T-helper 1 cell (primary cell): ENCODE results near the gene WRAP53.
A peak's percentile ranks its signal among the peaks of the same experiment; 100 is the strongest.

Experiments used
- DNase-seq, 5 donors: peaks; one replicate each; pipeline ENCODE4 v3.0.0-alpha.2; 2012 to 2020

The WRAP53 gene

DNA sequence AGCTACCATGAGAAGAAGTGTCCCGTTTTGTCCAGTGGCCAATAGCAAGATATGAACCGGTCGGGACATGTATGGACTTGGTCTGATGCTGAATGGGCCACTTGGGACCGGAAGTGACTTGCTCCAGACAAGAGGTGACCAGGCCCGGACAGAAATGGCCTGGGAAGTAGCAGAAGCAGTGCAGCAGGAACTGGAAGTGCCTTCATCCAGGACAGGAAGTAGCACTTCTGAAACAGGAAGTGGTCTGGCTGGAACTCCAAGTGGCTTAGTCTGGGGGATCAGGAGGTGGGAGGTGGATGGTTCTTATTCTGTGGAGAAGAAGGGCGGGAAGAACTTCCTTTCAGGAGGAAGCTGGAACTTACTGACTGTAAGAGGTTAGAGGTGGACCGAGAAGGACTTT lies 22.0 kb downstream of the WRAP53 start:
- no peak for DNase-seq

DNA sequence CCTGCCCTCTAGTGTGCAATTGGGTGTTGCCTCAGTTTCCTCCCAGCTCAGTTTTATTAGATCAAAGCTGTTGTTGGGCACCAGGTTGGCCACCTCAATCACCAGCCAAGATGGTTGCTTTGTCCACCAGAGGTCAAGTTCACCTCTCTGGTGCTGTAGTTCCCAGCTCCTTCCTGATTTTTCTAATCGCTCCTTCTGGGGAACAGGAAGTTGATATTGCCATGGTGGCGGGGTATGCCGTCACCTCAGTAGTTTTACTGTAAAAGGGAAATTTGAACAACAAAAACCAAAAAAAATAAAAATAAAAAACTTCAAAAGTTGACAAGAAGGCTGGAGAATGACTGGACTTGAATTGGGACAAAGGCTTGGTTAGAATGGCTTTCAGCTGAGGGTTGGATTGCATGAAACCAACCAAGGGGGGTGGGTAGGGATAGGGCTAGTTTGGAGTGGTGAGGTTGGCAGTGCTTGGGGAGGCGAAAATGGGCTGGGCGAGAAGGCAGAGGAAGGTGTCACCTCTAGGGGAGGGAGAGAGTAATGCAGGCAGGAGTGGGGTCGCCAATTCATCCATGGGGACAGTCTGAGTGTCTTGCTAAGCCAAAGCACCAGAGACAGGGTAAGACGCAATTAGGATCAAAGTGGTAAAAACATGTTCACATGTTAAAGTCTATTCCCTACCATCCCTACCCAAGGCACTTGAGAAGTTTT lies 22.9 kb downstream of the WRAP53 start:
- DNase-seq = no peak

DNA sequence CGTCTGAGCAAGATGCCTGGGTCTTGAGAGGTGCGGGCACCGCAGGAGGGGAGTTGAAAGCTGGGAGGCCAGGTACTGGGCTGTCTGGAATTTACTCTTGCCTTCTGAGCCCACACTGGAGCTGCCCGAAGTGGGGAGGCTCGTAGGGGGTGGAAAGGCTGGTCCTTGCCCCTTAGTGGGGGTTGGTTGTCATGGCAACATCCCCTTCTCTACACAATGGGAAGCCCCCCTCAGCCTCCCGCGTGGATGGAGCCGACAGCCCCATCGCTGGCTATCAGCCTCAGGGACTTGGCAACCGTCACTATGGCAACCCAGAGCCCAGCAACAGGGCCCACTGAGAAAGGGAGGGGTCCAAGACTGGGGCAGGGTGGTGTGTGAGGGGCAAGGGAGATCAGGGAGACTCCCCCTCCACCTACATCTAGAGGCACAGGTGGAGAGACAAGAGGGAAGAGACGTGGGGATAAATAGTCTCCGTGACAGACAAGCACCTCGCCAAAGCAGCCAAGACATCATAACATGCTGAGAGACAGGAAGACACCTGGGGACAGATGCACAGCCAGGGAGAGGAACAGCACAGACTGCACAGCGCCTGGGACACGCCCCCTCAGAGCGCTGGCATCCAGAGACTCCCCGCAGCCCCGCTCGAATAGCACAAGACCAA lies 24.0 kb downstream of the WRAP53 start:
- no peak for DNase-seq

DNA sequence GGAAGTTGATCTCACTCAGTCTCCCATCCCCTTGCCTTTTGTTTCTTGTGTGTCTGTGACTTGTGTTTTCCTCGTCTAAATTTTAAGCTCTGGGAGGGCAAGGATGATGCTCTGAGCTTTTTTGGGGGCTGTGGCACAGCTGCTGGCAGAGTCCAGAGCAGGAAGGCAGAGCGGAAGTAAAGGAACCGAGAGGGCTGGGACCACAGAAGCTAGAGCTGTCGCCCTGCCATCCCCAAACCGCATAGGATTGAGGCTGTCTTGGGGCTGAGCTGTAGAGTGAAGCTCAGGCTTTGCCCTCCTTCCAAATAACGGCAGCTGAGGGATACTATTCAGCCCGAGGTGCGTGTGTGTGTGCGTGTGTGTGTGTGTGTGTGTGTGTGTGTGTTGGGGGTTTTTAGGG lies 25.5 kb downstream of the WRAP53 start:
- no peak for DNase-seq

DNA sequence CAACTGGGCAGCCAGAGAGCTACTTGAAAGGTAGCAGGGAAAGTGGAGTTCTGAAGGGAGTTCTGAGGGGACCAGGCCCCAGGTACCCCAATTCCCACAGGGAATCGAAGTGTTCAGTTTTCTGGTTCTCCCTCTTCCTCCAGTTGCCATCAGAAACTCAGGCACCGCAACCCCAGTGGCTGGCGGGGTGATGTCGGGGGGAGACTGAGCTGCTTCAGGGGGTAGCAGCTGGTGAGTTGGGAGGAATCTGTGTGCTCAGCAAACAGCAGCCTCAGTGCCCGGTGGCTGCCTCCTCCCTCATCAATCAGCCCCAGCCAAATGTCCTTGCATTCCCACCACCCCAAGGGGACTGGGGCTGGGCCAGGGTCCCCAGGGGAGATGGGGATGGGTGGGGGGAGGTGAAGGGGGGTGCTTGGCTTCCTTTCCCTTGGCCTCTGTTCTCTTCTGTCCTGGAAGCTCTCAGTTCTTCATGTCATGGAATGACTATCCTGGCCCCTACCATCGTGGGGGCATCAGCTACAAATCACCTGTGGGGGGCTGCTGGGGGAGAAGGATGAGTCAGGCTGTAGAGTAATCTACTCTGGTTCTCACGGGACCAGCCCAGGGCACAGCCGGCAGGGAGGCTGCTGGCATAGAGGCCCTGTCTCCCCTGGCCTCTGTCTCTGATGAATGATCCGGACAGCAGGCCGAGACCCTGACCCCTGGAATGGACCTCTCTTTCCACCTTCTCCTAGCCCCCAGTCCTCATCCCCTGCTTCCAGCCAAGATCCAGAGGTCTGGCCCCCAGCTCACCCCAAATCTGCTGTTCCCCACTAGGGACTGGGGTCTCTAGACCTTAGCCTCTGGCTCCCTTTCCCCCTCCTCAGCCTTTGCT lies 26.7 kb downstream of the WRAP53 start:
- no peak for DNase-seq

DNA sequence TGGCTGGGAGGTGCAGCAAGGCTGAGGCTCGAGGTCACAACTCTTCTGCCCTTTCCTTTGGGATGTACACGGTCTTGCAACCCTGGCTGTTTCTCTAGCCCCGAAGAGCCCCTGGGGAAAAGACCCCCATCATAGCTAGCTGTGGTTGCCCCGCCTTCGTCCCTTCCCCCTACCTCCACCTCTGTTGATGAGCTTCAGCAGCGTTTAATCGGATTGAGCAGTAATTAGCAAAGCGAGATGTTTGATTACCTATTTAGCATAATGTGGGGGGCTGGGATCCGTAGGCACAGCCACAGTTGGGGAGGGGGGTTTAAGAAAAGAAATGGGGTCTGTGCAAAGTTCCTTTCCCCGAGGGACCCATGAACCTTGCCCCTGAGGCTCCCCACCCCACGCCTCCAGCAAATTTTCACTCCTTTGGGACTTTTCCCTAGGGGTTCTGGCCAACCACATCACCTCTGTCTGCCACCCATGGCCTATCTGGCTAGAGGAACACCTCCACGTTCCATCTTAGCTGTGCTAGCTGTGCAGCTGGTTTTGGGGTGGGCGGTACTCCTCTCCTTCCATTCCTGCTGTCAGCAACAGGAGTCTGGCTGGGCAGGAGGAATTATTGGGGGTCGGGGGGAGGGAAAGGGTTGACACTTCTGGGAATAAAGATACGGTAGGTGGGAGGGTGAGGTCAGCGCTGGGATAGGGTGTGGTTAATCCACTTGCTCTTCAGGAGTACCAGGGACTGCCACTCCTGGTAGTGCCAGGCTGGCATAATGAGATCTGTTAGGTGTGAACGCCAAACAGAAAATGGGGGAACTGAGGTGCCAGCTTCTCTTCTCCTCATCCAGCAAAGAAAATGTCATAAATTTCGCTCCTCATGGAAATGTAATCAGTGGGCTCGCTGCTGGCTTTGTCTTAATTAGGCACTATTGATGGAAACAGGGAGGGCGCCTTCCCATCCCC lies 27.9 kb downstream of the WRAP53 start:
- DNase-seq = no peak

DNA sequence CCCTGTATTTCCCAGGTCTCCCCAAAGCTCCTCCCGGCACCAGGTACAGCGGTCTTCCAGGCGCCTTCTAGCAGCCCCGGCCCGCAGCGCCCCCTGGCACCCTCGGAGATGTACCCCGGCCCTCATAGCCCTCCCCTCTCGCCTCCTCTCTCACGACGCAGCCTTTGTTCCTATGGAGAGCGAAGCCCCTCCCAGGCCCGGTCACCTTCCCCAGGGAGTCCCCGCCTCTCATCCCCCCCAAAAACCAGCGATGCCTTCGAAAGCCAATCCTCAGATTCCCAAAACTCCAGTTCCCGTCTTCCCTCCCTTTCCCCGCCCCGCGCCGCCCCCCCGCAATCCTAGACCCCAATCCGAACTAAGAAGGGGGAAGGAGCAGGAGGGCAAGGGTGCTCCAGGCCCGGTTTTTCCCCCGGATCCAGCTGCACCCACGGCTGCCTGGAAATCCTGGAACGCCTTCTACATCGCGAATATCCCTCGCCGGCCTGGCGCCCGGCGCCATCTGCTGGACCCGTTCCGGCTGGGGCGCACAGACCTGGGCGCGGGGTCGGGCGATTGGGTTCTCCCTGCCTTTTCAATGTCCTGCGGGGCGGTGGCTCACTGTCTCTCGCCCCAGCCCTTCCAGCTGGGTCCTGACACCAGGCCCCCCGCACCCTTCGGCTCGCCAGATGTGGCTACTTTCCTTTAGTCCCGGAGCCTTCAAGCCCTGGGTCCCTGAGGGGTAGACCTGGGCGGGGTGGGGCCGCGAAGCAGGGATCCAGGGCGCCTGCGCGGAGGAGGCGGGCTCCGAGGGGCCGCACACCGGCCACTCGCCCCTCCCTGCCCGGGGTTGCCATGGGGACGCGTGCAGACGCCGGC lies 28.9 kb downstream of the WRAP53 start, which contains the start of gene DNAH2:
Gene DNAH2 (plus strand): TSS at position 844 of the 855 bp plus-strand sequence. CDS start 1,991 bp downstream, outside the sequence.
- peak in 1 of 5 donors; percentile 14 for DNase-seq

DNA sequence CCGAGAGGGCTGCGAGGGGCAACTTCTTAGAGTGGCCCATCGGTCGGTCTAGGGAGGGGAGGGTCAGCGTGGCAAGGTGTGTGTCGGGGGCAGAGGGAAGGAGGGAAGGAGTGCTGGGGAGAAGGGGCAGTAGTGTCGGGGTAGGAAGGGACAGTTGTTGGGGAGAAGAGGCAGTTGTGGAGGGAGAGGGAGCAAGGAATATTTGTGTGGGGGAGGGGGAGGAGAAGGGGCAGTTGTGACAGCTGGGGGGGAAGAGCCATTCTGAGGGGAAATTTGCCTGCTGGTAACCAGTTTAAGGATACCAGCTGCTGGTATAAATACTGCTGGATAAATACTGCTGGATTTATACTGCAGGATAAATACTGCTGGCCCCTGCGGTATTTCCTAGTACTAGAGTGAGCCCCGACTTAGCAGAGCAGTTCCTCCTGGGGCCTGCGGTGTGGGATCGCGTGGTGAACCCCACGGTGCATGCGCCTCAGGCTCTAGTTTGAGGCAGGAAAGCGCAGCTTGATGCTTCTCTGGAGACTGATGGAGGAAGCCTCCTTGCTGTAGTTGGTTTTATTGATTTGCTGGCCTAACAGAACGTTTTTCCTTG lies 29.6 kb downstream of the WRAP53 start:
- DNase-seq = peak in 1 of 5 donors; percentile 57

DNA sequence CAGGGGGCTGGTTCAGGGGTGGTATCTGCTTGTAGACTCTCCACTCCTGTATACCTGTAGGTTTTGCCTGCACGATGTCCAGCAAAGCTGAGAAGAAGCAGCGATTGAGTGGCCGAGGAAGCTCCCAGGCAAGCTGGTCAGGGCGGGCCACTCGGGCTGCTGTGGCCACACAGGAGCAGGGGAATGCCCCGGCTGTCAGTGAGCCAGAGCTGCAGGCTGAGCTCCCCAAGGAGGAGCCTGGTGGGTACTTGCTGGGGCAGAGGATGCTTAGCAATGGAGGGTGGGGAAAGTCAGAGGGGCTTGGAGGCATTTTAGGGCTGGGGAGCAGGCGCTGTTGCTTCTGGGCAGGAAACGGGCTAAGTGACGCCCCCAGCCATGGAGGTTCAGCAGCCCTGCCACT lies 31.4 kb downstream of the WRAP53 start:
- DNase-seq = no peak

DNA sequence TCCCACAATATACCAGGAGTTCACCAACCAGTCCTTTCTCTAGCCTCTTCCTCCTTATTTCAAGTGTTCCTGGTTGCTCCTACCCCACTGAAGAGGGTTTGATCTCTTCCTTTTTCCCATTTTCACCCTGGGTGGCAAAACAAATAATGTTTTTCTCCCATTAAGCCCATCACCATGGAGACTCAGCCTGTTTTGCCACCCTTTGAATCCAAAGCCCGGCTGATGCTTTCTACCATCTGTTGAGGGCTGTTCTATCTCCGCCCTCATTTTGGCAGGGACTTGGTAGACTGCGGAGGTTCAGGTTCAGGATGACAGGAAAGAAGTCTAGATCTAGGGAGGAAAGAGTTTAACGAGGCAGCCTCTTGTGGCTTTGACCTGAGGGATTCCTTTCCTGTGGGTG lies 31.8 kb downstream of the WRAP53 start:
- DNase-seq = no peak

DNA sequence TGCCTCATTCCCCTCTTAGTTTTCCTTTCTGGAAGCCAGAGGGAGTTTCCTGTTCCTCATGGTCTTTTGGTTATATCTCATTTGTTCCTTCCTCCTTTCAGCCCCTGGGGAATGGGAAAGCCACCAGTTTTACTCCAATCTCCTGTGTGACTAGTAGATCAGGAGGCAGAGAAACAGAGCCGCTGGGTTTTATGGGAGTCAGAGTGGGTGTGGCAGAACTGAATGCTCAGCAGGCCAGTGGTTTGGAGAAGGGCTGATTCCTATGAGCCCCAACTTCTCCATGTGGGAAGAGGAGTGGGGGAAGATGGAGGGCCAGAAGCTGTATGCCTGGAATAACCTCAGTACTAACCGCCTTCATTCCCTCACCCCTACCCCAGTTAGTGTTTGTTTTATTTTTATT lies 33.3 kb downstream of the WRAP53 start:
- DNase-seq = no peak

DNA sequence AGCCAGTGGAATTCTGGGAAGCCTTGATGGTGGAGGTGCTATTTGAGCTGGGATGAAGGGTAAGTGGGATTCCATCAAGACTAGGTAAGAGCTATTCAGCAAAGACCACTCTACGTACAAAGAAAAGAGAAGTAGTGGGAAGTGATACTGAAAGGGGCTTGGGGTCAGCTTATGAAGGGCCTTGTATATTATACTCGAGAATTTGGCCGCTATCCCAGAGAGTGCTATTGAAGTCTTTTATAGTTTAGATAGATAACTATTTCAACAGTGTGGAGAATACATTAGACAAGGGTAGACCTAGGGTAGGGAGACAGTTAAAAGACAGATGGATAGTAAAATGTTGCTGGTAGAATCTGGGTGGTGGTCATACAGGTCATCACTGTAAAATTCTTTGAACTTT lies 39.6 kb downstream of the WRAP53 start:
- no peak for DNase-seq

DNA sequence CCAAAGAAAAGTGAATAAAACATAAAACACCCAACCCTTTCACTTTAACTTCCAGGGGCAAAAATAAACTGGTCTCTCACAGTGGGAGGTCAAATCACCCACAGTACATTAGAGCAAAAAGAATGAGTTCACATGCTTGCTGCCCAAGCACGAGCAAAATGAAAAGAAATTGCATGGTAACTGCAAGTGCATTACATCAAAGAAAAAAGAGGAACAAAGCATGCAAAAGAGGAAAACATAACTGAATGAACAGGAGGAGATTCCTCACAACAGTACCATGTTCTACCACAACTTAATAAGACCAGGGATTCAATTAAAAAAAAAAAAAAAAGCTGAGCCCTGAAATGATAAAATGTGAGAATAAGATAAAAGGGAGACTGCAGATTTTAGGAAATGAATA lies 41.5 kb downstream of the WRAP53 start:
- no peak for DNase-seq

DNA sequence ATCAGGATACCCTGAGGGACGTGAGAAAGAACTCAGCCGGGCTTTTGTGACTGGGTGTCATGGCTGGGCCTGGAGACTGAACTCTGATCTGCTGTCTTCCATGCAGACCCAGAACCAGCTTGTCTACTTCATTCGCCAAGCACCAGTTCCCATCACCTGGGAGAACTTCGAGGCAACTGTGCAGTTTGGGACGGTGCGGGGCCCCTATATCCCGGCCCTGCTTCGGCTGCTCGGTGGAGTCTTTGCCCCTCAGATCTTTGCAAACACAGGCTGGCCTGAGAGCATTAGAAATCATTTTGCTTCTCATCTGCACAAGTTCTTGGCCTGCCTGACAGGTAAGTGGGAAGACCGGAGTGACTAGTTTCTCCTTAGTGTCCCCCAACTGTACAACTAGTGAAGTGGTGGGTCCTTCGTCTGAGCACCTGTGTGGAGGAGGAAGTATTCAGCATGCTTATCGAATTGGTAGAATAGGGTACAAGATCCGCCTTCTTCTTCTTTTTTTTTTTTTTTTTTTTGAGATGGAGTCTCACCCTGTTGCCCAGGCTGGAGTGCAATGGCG lies 44.8 kb downstream of the WRAP53 start:
- no peak for DNase-seq

DNA sequence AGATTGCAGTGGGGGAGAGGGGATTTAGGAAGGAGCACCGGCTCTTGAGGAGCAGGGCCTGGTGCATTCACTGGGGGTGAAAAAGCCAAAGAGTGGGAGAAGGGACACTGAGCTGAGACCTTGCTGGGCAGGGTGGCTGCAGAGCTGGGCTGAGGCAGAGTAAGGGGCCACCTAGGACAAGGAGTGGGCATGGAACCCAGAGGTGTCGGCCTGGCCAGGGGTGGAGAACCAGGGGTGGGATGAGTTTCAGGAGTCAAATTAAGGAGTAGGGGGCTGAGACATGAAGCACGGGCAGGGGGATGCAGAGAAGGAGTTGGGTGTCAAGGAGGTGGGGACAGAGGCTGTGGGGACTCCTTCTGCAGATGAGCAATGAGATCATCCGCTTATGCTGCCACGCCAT lies 49.3 kb downstream of the WRAP53 start:
- no peak for DNase-seq

DNA sequence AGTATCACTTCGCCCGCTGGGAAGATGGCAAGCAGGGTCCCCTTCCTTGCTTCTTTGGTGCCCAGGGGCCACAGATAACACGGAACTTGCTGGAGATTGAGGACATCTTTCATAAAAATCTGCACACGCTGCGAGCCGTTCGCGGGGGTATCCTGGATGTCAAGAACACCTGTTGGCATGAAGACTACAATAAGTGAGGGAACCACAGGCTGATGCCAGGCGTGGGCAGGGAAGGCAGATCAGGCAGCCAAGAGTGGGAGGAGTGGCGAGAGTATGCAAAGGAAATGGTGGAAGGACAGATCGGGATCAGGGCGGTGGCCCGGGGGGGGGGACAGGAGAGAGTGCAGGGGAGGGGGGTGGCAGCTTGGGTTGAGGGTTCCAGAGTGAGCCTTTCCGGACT lies 51.5 kb downstream of the WRAP53 start:
- no peak for DNase-seq

DNA sequence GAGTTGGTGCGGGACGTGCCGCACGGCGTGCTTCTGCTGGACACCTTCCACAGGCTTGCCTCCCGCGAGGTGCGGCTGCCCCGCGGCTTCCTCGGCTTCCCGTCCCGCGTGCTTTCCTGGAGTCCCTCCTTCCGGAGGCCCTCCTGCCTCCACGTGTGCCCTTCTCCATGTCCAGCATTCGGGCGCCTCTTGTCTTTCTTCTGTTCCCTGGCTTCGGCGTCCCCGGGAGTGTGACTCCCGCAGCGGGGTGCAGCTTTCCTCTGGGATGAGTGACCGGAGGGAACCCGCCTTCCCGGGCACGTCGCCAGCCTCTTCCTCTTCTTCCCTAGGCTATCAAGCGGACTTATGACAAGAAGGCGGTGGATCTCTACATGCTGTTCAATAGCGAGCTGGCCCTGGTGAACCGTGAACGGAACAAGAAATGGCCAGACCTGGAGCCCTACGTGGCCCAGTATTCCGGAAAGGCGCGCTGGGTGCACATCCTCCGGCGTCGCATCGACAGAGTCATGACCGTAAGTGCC lies 52.3 kb downstream of the WRAP53 start:
- no peak for DNase-seq

DNA sequence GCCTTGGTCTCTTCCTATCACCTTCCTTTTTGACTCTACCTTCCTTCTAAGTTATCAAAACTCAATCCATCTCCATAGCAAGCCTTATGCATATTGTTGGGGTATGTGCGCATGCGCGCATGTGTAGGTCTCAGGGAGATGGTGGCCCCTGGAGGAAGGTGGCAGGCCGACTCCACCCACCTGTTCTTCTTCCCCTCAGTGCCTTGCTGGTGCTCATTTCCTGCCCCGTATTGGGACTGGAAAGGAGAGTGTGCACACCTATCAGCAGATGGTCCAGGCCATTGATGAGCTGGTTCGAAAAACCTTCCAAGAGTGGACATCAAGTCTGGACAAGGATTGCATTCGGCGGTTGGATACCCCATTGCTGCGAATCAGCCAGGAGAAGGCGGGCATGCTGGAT lies 54.5 kb downstream of the WRAP53 start:
- DNase-seq = no peak

DNA sequence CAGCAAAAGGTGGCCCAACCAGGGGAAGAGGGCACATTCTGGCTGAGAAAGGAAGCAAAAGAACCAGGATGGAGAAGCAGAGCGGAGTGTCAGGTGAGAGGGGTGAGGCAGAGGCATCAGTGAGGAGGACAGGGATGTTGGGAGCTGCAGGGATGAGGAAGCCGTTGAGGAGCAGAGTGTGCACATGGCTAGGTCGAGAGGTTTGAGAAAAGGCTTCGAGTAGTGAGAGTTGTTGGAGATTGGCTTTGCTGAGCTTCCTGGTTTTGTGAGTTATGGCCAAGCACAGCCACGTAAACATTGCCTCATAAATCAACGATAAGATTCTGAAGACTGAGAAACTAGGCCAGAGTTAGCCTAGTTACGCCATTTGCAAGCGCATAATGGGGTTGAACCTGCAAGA lies 56.1 kb downstream of the WRAP53 start:
- DNase-seq = no peak

DNA sequence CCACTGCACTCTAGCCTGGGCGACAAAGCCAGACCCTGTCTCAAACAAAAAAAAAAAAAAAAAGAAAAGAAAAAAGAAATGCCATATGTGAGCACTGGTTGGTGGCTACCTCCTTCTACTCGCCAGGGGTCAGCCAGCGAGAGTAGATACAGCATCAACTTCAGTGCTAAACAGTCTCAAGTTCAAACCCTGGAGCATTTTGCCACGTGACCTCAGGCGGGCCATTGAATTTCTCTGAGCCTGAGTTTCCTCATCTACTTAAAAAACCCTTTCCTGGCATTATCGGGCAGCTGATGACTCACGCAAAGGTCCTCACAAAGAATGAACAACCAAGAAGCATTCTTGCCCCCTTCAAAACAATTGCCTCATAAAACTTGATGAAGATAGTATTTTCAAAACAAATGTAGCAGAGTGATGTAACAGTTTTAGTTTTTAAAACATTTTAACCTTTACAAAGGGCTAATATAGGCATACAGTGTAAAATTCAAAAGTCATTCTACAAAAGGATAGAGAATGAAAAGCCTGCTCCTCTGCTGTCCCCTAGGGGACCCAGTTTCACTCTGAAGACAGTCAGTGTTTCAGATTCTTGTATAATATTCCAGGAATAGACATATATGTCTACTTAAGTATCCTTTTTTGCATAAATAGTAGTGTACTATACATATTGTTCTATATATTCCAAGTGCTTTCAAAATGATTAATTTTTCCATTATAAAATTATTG lies 57.6 kb downstream of the WRAP53 start:
- DNase-seq = no peak
